HFFc6 (cell line): ENCODE results near the gene PNLDC1. TPM values are rescaled to one million over a fixed set of nuclear protein-coding genes. Genes with fewer than 3 reads are reported as not detected.
A peak's percentile ranks its signal among the peaks of the same experiment; 100 is the strongest.

Experiments used
- DNase-seq: peaks from one replicate; pipeline ENCODE4 v3.0.0-alpha.2; 2018
- H3K27ac Mint-ChIP-seq: 2 replicates; pipeline ENCODE4 v1.8.0; 2020; ENCODE audit warnings: mild to moderate bottlenecking, mixed read lengths
- H3K27me3 Mint-ChIP-seq: 2 replicates; pipeline ENCODE4 v1.8.0; 2021; ENCODE audit warnings: mild to moderate bottlenecking, moderate library complexity, mixed read lengths; ENCODE audit not compliant: insufficient read depth
- H3K36me3 Mint-ChIP-seq: 2 replicates; pipeline ENCODE4 v1.8.0; 2021; ENCODE audit warnings: low read depth, mixed read lengths
- H3K4me1 Mint-ChIP-seq: 2 replicates; pipeline ENCODE4 v1.8.0; 2020; ENCODE audit warnings: low read depth, mixed read lengths
- H3K4me3 Mint-ChIP-seq: 2 replicates; pipeline ENCODE4 v1.8.0; 2020; ENCODE audit warnings: mild to moderate bottlenecking, moderate library complexity, mixed read lengths
- H3K9me3 Mint-ChIP-seq: 2 replicates; pipeline ENCODE4 v1.8.0; 2020; ENCODE audit warnings: mild to moderate bottlenecking, mixed read lengths
- total RNA-seq, 6 experiments: library from RNA; stranded (reverse); fragmentation: NEBNext Ultra II Directional; extraction: Animal tissue kit (Norgen Biotek cat#: 25700); gene quantifications; 2 replicates in 1 of 6; 3 replicates in 5 of 6; pipeline ENCODE4 v1.2.3, GENCODE V29; 2021
- TF ChIP-seq, protein P1 (sequence below): fragments of 200-600 bp; sonication (generic); IDR thresholded peaks from 2 replicates; pipeline ENCODE4 v1.5.0; 2021; ENCODE audit warnings: antibody characterized with exemption, mild to moderate bottlenecking

Gene PNLDC1
- total RNA-seq, 6 experiments from 2014 or later, result not detected

DNA sequence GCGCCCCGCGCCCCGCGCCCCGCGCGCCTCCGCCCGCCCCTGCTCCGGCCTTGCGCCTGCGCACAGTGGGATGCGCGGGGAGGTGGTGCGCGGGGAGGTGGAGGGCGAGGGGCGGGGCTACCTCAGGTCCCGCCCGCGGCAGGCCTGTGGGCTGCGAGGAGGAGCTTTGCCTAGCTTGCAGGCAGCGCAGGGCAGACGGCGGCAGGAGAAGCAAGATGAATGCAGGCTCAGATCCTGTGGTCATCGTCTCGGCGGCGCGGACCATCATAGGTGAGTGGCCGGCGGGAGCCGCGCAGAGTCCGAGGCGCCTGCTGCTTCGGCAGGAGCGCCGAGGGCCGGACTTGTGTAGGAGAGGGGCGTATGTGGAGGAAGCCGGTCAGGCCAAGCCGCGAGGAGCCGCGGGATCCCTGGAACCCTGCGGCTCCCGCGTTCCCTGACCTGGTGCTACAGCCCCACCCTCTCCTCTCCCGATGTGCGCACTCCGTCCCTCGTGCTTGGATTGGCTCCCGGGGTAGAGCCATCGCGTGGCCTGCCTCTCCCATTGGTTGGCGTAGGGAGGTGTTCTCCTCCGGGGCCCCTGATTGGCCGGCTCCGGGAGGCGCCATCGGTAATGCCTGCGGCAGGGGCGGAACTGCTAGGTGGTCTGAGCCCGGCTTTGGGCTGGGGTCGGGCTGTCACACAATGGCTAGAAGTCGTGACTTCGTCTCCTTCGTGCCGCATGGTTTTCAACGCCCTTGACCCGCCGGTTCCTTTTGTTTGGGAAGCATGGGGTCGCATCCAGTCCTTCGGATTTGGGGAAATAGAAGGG is 38.0 kb upstream of the PNLDC1 start, which contains the start of gene ACAT2:
TSS of gene ACAT2 (plus strand) at position 173 of the 808 bp plus-strand sequence. CDS start at position 216, 43 bp downstream.
- H3K36me3 Mint-ChIP-seq, result peaks cover 37% of the 10 kb centered on the region
- DNase-seq, result peak; percentile 90
- H3K4me1 Mint-ChIP-seq, result peaks cover 47% of the 10 kb centered on the region
- TF ChIP-seq, protein P1, sequence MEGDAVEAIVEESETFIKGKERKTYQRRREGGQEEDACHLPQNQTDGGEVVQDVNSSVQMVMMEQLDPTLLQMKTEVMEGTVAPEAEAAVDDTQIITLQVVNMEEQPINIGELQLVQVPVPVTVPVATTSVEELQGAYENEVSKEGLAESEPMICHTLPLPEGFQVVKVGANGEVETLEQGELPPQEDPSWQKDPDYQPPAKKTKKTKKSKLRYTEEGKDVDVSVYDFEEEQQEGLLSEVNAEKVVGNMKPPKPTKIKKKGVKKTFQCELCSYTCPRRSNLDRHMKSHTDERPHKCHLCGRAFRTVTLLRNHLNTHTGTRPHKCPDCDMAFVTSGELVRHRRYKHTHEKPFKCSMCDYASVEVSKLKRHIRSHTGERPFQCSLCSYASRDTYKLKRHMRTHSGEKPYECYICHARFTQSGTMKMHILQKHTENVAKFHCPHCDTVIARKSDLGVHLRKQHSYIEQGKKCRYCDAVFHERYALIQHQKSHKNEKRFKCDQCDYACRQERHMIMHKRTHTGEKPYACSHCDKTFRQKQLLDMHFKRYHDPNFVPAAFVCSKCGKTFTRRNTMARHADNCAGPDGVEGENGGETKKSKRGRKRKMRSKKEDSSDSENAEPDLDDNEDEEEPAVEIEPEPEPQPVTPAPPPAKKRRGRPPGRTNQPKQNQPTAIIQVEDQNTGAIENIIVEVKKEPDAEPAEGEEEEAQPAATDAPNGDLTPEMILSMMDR, result no peak
- peak within 1 kb of the TSS; percentile 84 for H3K27ac Mint-ChIP-seq
- H3K27me3 Mint-ChIP-seq, result peaks cover 2% of the 10 kb centered on the region; the same call in 1 of the 2 replicates
- H3K9me3 Mint-ChIP-seq, result no peaks in the 10 kb centered on the region
- peak within 1 kb of the TSS; percentile 92 for H3K4me3 Mint-ChIP-seq

DNA sequence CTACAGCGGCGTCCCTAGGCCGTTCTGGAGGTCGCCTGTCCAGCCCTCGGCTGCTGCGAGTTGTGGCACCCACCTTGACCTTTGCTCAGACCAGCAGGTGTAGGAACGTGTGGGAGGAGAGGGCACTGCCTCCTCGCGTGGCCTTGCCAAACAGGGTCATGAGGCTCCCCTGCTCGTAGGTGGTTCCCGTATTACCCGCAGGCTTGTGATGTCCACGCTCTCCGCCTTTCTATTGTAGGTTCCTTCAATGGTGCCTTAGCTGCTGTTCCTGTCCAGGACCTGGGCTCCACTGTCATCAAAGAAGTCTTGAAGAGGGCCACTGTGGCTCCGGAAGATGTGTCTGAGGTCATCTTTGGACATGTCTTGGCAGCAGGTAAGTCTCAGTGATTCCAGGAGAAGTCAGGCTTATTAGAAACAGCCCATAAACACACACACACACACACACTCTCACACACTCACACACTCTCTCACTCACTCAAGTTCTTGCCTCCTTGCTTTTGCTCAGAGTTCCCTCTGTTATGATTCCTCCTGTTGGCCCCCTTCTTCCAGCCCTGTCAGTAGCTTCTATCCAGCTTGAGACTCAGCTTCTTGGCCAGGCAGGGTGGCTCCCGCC is 37.3 kb upstream of the PNLDC1 start:
- Mint-ChIP-seq H3K4me3 (peak overlapping the region; percentile 92), H3K27me3 (peaks cover 2% of the 10 kb centered on the region; the same call in 1 of the 2 replicates), H3K4me1 (peaks cover 43% of the 10 kb centered on the region), H3K36me3 (peaks cover 34% of the 10 kb centered on the region), H3K9me3 (no peaks in the 10 kb centered on the region), H3K27ac (peak overlapping the region; percentile 83)
- no peak for DNase-seq
- TF ChIP-seq, protein P1, result no peak

DNA sequence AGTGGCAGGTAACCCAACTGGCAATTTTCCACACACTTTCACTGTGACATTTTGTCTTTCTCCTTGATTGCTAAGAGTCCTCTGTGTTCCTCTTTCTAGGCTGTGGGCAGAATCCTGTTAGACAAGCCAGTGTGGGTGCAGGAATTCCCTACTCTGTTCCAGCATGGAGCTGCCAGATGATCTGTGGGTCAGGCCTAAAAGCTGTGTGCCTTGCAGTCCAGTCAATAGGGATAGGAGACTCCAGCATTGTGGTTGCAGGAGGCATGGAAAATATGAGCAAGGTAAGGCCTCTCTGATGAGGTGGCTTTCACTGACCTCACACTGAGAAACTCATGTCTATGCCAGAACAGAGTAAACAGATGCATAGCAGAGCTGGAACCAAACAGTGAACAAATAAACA is 33.2 kb upstream of the PNLDC1 start:
- Mint-ChIP-seq H3K9me3 (no peaks in the 10 kb centered on the region), H3K36me3 (peaks cover 24% of the 10 kb centered on the region), H3K27me3 (no peaks in the 10 kb centered on the region), H3K4me1 (peaks cover 8% of the 10 kb centered on the region), H3K27ac (no peak overlapping the region), H3K4me3 (no peak overlapping the region)
- TF ChIP-seq, protein P1, result no peak
- DNase-seq, result no peak

DNA sequence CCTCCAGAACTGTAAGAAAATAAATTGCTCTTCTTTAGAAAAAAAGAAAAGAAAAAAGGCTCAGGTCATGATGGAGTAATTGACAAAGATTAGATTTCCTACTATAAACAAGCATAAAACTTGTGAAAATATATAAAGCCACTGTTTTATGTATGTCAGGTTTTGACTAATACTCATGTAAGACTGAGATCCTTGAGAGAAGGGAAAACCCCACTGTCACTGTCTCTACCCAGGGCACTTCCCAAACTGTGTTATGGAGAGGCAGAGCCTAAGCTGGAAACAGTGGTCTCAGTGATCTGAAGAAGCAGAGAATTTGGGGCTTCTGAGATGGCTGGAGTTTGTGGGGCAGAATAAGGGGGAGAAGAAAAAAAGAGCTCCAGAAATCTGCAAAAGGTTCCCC is 30.6 kb upstream of the PNLDC1 start:
- Mint-ChIP-seq H3K36me3 (peaks cover 17% of the 10 kb centered on the region; the same call in 1 of the 2 replicates), H3K4me3 (no peak overlapping the region), H3K27me3 (no peaks in the 10 kb centered on the region), H3K9me3 (no peaks in the 10 kb centered on the region), H3K4me1 (no peaks in the 10 kb centered on the region), H3K27ac (no peak overlapping the region)
- no peak for DNase-seq
- TF ChIP-seq, protein P1, result no peak

DNA sequence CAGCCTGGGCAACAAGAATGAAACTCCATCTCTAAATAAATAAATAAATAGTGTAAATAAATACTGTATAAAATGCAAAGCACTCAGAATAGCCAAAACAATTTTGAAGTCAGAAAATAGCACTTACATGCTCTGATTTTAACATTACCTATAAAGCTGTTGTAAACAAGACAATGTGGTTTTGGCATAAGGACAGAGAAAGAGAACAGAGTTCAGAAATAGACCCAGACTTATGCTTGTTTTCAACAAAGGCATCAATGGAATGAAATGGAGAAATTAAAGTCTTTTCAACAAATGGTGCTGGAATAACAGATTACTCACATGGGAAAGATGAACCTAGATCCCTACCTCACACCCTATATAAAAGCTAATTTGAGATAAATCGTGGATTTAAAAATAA is 27.9 kb upstream of the PNLDC1 start:
- Mint-ChIP-seq H3K36me3 (peaks cover 13% of the 10 kb centered on the region; the same call in 1 of the 2 replicates), H3K4me1 (no peaks in the 10 kb centered on the region), H3K27ac (no peak overlapping the region), H3K27me3 (no peaks in the 10 kb centered on the region), H3K9me3 (no peaks in the 10 kb centered on the region), H3K4me3 (no peak overlapping the region)
- DNase-seq, result no peak
- TF ChIP-seq, protein P1, result no peak
